ENCODE measurements around the gene TMEM203. TPM values are rescaled to one million over a fixed set of nuclear protein-coding genes. Genes with fewer than 3 reads are reported as not detected.

The TMEM203 gene
- total RNA-seq, 4 donors from 2014 or later, result 29.7 to 47.3 (median 38.4) TPM

GRCh38 chr9:137156567-137157375 is 48.7 kb downstream of the TMEM203 start:
- 4 to 5% methylated on average over 17 to 33 of the region's 65 CpGs for WGBS, 2 donors
- no peak overlapping the region for H3K27ac ChIP-seq
- DNase-seq, result no peak
- H3K4me1 ChIP-seq, result peaks cover 0 to 9% of the 10 kb centered on the region in 2 donors
- no peaks in the 10 kb centered on the region for H3K36me3 ChIP-seq
- H3K27me3 ChIP-seq, result peaks cover 30% of the 10 kb centered on the region
- H3K9me3 ChIP-seq, result no peaks in the 10 kb centered on the region
- intact Hi-C loops (cut with DNase I), result no loop called here
- no peak overlapping the region for H3K4me3 ChIP-seq (replicated peaks in 1 of 3)
- TF ChIP-seq POLR2A (IDR thresholded peaks at IDR 0.05), result no peak
- TF ChIP-seq CTCF (IDR thresholded peaks at IDR 0.05), result no peak

Small RNA genes lying within 50 kb of the gene (microRNA-seq; reads per million reads assigned to microRNA genes)
- not detected for gene MIR3621

Small RNA genes lying within 50 kb of the gene (small RNA-seq; reads per million reads assigned to genes)
- not detected for gene MIR3621

Other genes starting within 250 kb of the TMEM203 start
- gene PTGDS, start 228.1 kb downstream of the TMEM203 start, total RNA-seq, result 10 to 100 TPM in 3 of 4 donors, 1 to 10 TPM in 1; 5.0 to 39.5 (median 33.9) TPM
- under 1 TPM in 1 of 4 donors, not detected in 3; 0.54 TPM for gene LCNL1, start 222.7 kb downstream of the TMEM203 start, total RNA-seq
- 100 to 1,000 TPM in 1 of 4 donors, 10 to 100 TPM in 3; 29.8 to 109 (median 50.7) TPM for gene PAXX, start 213.2 kb downstream of the TMEM203 start, total RNA-seq
- gene CLIC3, start 209.1 kb downstream of the TMEM203 start, total RNA-seq, result 100 to 1,000 TPM in 3 of 4 donors, 10 to 100 TPM in 1; 97.7 to 301 (median 268) TPM
- gene ABCA2, start 177.4 kb downstream of the TMEM203 start, total RNA-seq, result 10 to 100 TPM; 36.8 to 59.7 (median 50.2) TPM
- not detected for gene FUT7, start 173.6 kb downstream of the TMEM203 start, total RNA-seq
- gene NPDC1, start 159.5 kb downstream of the TMEM203 start, total RNA-seq, result 10 to 100 TPM; 23.3 to 65.9 (median 35.4) TPM
- gene ENTPD2, start 151.6 kb downstream of the TMEM203 start, total RNA-seq, result under 1 TPM in 2 of 4 donors, not detected in 2; 0.22 to 0.49 TPM
- gene SAPCD2, start 135.1 kb downstream of the TMEM203 start, total RNA-seq, result 1 to 10 TPM in 1 of 4 donors, under 1 TPM in 3; 0.27 to 1.0 (median 0.72) TPM
- gene UAP1L1, start 128.1 kb downstream of the TMEM203 start, total RNA-seq, result 10 to 100 TPM in 2 of 4 donors, 1 to 10 TPM in 2; 9.3 to 15.7 (median 12.4) TPM
- 10 to 100 TPM; 48.2 to 73.8 (median 67.2) TPM for gene MAN1B1, start 118.7 kb downstream of the TMEM203 start, total RNA-seq
- gene DPP7, start 90.9 kb downstream of the TMEM203 start, total RNA-seq, result 100 to 1,000 TPM; 120 to 209 (median 157) TPM
- not detected for gene GRIN1, start 66.5 kb downstream of the TMEM203 start, total RNA-seq
- not detected for gene LRRC26, start 35.6 kb downstream of the TMEM203 start, total RNA-seq
- gene TMEM210, start 33.6 kb downstream of the TMEM203 start, total RNA-seq, result not detected
- gene ANAPC2, start 17.1 kb downstream of the TMEM203 start, total RNA-seq, result 10 to 100 TPM; 25.6 to 34.1 (median 31.8) TPM
- gene SSNA1, start 17.0 kb downstream of the TMEM203 start, total RNA-seq, result 10 to 100 TPM; 42.0 to 97.5 (median 62.8) TPM
- 10 to 100 TPM in 2 of 4 donors, 1 to 10 TPM in 2; 6.5 to 13.5 (median 9.9) TPM for gene TPRN, start 4.9 kb downstream of the TMEM203 start, total RNA-seq
- gene NDOR1, start 52 bp upstream of the TMEM203 start, total RNA-seq, result 10 to 100 TPM in 3 of 4 donors, 1 to 10 TPM in 1; 9.0 to 16.6 (median 15.4) TPM
- gene RNF208, start 16.6 kb upstream of the TMEM203 start, total RNA-seq, result 1 to 10 TPM; 2.3 to 4.5 (median 3.8) TPM
- 1 to 10 TPM in 2 of 4 donors, under 1 TPM in 1, not detected in 1; 0.94 to 2.3 (median 1.3) TPM for gene CYSRT1, start 19.5 kb upstream of the TMEM203 start, total RNA-seq
- under 1 TPM in 2 of 4 donors, not detected in 2; 0.33 to 0.81 TPM for gene RNF224, start 21.9 kb upstream of the TMEM203 start, total RNA-seq
- under 1 TPM in 1 of 4 donors, not detected in 3; 0.33 TPM for gene SLC34A3, start 25.3 kb upstream of the TMEM203 start, total RNA-seq
- 100 to 1,000 TPM; 181 to 757 (median 487) TPM for gene TUBB4B, start 35.6 kb upstream of the TMEM203 start, total RNA-seq
- gene STPG3, start 45.6 kb upstream of the TMEM203 start, total RNA-seq, result not detected
- 10 to 100 TPM; 29.8 to 39.1 (median 32.4) TPM for gene NELFB, start 49.7 kb upstream of the TMEM203 start, total RNA-seq
- 10 to 100 TPM; 10.8 to 14.7 (median 12.0) TPM for gene TOR4A, start 72.1 kb upstream of the TMEM203 start, total RNA-seq
- gene NRARP, start 96.6 kb upstream of the TMEM203 start, total RNA-seq, result 10 to 100 TPM in 1 of 4 donors, 1 to 10 TPM in 3; 1.8 to 10.2 (median 6.8) TPM
- gene EXD3, start 217.5 kb upstream of the TMEM203 start, total RNA-seq, result 10 to 100 TPM; 13.0 to 32.0 (median 26.6) TPM
- gene NOXA1, start 217.7 kb upstream of the TMEM203 start, total RNA-seq, result 10 to 100 TPM in 2 of 4 donors, 1 to 10 TPM in 2; 5.4 to 16.6 (median 10.0) TPM
- under 1 TPM in 2 of 4 donors, not detected in 2; 0.29 to 0.78 TPM for gene ENTPD8, start 235.7 kb upstream of the TMEM203 start, total RNA-seq

Measured in thyroid gland (tissue), 4 donors.